ENCODE results near the gene STAG1. TPM values are rescaled to one million over a fixed set of nuclear protein-coding genes. Genes with fewer than 3 reads are reported as not detected.

The STAG1 gene
- total RNA-seq, 4 donors from 2014 or later: 39.3 to 53.3 (median 51.3) TPM

GRCh38 chr3:136293279-136293678, 458.9 kb downstream of the STAG1 start:
- no peak for ATAC-seq
- Histone ChIP-seq H3K36me3 (peaks cover 0 to 64% of the 10 kb centered on the region in 2 donors), H3K27me3 (no peaks in the 10 kb centered on the region), H3K9me3 (no peaks in the 10 kb centered on the region), H3K27ac (no peak overlapping the region), H3K4me3 (no peak overlapping the region), H3K4me1 (no peaks in the 10 kb centered on the region)
- 78 to 91% methylated on average over 2 of the region's 2 CpGs for WGBS, 2 donors (ENCODE audit: low coverage in 1 of 2)
- no peak for TF ChIP-seq EP300 (IDR thresholded peaks at IDR 0.05)
- TF ChIP-seq POLR2AphosphoS5 (IDR thresholded peaks at IDR 0.05): no peak

GRCh38 chr3:136292500-136292899, 459.7 kb downstream of the STAG1 start:
- 94 to 100% methylated on average over 1 of the region's 1 CpG for WGBS, 2 donors (ENCODE audit: low coverage in 1 of 2)
- H3K36me3 ChIP-seq: peaks cover 0 to 61% of the 10 kb centered on the region in 2 donors

GRCh38 chr3:136291302-136291701, 460.9 kb downstream of the STAG1 start:
- TF ChIP-seq POLR2AphosphoS5 (IDR thresholded peaks at IDR 0.05): no peak
- TF ChIP-seq EP300 (IDR thresholded peaks at IDR 0.05): no peak
- TF ChIP-seq POLR2A (IDR thresholded peaks at IDR 0.05): no peak
- TF ChIP-seq, protein P1, sequence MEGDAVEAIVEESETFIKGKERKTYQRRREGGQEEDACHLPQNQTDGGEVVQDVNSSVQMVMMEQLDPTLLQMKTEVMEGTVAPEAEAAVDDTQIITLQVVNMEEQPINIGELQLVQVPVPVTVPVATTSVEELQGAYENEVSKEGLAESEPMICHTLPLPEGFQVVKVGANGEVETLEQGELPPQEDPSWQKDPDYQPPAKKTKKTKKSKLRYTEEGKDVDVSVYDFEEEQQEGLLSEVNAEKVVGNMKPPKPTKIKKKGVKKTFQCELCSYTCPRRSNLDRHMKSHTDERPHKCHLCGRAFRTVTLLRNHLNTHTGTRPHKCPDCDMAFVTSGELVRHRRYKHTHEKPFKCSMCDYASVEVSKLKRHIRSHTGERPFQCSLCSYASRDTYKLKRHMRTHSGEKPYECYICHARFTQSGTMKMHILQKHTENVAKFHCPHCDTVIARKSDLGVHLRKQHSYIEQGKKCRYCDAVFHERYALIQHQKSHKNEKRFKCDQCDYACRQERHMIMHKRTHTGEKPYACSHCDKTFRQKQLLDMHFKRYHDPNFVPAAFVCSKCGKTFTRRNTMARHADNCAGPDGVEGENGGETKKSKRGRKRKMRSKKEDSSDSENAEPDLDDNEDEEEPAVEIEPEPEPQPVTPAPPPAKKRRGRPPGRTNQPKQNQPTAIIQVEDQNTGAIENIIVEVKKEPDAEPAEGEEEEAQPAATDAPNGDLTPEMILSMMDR (IDR thresholded peaks at IDR 0.05): no peak
- Histone ChIP-seq H3K27me3 (no peaks in the 10 kb centered on the region), H3K27ac (no peak overlapping the region), H3K4me3 (no peak overlapping the region), H3K4me1 (no peaks in the 10 kb centered on the region), H3K36me3 (peaks cover 0 to 66% of the 10 kb centered on the region in 2 donors), H3K9me3 (no peaks in the 10 kb centered on the region)
- WGBS, 2 donors (ENCODE audit: low coverage in 1 of 2): 91 to 100% methylated on average over 1 to 5 of the region's 5 CpGs
- no peak for ATAC-seq

More at GRCh38 chr3:136292500-136292899, 459.7 kb downstream of the STAG1 start:
- Histone ChIP-seq H3K9me3 (no peaks in the 10 kb centered on the region), H3K27me3 (no peaks in the 10 kb centered on the region), H3K4me3 (no peak overlapping the region), H3K27ac (no peak overlapping the region), H3K4me1 (no peaks in the 10 kb centered on the region)
- TF ChIP-seq EP300 (IDR thresholded peaks at IDR 0.05) (no peak), POLR2AphosphoS5 (IDR thresholded peaks at IDR 0.05) (no peak)
- TF ChIP-seq, protein P1 (IDR thresholded peaks at IDR 0.05): no peak
- no peak for ATAC-seq

Small RNAs within 50 kb of the gene (small RNA-seq; reads per million reads assigned to genes)
- gene RNU6-1284P (0 reads per million in 4 donors), gene RNU6-789P (0 reads per million in 4 donors)

Other genes starting within 250 kb of the STAG1 start
- 1 to 10 TPM; 3.3 to 6.1 (median 5.4) TPM for gene SLC35G2, start 66.7 kb upstream of the STAG1 start, total RNA-seq
- gene NCK1, start 109.8 kb upstream of the STAG1 start, total RNA-seq: 10 to 100 TPM; 35.4 to 44.6 (median 42.7) TPM
- gene IL20RB, start 205.6 kb upstream of the STAG1 start, total RNA-seq: 1 to 10 TPM in 2 of 4 donors, under 1 TPM in 2; 0.62 to 7.3 (median 1.0) TPM